K562 (cell line): ENCODE measurements around the gene PHF20. TPM values are rescaled to one million over a fixed set of nuclear protein-coding genes. Genes with fewer than 3 reads are reported as not detected.
A peak's percentile ranks its signal among the peaks of the same experiment; 100 is the strongest.

ENCODE experiments used
- ATAC-seq: fragments of 200-7000 bp; cut with Tn5 transposase; 3 replicates; pipeline ENCODE4 v1.9.1; 2020; ENCODE audit warnings: moderate library complexity
- BruUV-seq: library from RNA; stranded (reverse); fragments of 400-500 nt; replicated peaks from 2 replicates; lab custom pipeline; 2021; lab: Mats Ljungman, UMichigan
- CTCF ChIA-PET: fragments of 300-600 bp; formaldehyde crosslinking; extraction: SDS; loops from one replicate; lab custom pipeline; 2021; ENCODE audit warnings: low intra/inter-chr PET ratio; lab: Yijun Ruan, JAX
- POLR2A ChIA-PET: fragments of 300-600, 350-650 bp; sonication (Branson Sonifier 250); formaldehyde crosslinking; extraction: SDS; loops from one replicate; lab custom pipeline; 2021; ENCODE audit warnings: antibody characterized with exemption, inconsistent platforms; lab: Yijun Ruan, JAX
- DNase-seq, 4 experiments: peaks; one replicate each; pipeline versions ENCODE4 v3.0.0 to v3.0.0-alpha.2; 2011 to 2018; ENCODE audit warnings: low spot score in 3 of 4, mixed read lengths in 3 of 4; ENCODE audit errors: extremely low read depth in 1 of 4
- FAIRE-seq: peaks from 2 replicates; lab custom pipeline; 2011; peaks lifted over from hg19 to GRCh38; lab: Jason Lieb, UNC
- H2AFZ ChIP-seq: 2 replicates; pipeline ENCODE4 v1.6.0; 2011; ENCODE audit warnings: low read depth, low read length, control low read depth, inconsistent platforms
- H3K27ac ChIP-seq: fragments of 200-600 bp; 3 replicates; pipeline ENCODE4 v1.8.0; 2011; ENCODE audit warnings: low read depth, mild to moderate bottlenecking, control low read depth, inconsistent platforms, low read length, moderate library complexity, mixed read lengths; ENCODE audit errors: extremely low read depth
- H3K27me3 ChIP-seq, 2 experiments: fragments of 300-600 bp in 1 of 2; 2 replicates in 1 of 2; 3 replicates in 1 of 2; pipeline versions ENCODE4 v1.6.0 to v1.8.0; 2011; ENCODE audit warnings: inconsistent platforms in 2 of 2, low read length in 2 of 2, mild to moderate bottlenecking in 1 of 2, mixed read lengths in 1 of 2, moderate library complexity in 1 of 2; ENCODE audit not compliant: control insufficient read depth in 2 of 2, insufficient read depth in 2 of 2
- H3K36me3 ChIP-seq: fragments of 300-600 bp; 3 replicates; pipeline ENCODE4 v1.8.0; 2011; ENCODE audit warnings: mild to moderate bottlenecking, low read length, inconsistent platforms; ENCODE audit not compliant: control insufficient read depth, insufficient read depth
- H3K4me1 ChIP-seq, 2 experiments: fragments of 200-600 bp in 1 of 2; replicated peaks in 1 of 2; 2 replicates in 1 of 2; 3 replicates in 1 of 2; pipeline versions ENCODE4 v1.5.1 to v1.8.0; 2011; ENCODE audit warnings: inconsistent platforms in 2 of 2, low read length in 2 of 2, mild to moderate bottlenecking in 1 of 2, mixed read lengths in 1 of 2, moderate library complexity in 1 of 2; ENCODE audit not compliant: control insufficient read depth in 2 of 2, insufficient read depth in 2 of 2
- H3K4me2 ChIP-seq: 2 replicates; pipeline ENCODE4 v1.6.1; 2011; ENCODE audit warnings: low read length, control low read depth, inconsistent platforms, mixed read lengths; ENCODE audit not compliant: insufficient read depth
- H3K4me3 ChIP-seq: fragments of 200-600 bp; sonication (generic), shearing (Covaris generic); 2 replicates; pipeline ENCODE4 v1.5.1; 2016; ENCODE audit warnings: control low read depth, inconsistent platforms
- H3K79me2 ChIP-seq: fragments of 200-600 bp; 3 replicates; pipeline ENCODE4 v1.8.0; 2011; ENCODE audit warnings: low read length, inconsistent platforms; ENCODE audit not compliant: control insufficient read depth, insufficient read depth
- H3K9ac ChIP-seq, 2 experiments: 2 replicates each; pipeline versions ENCODE4 v1.6.0 to v1.6.1; 2011; ENCODE audit warnings: low read depth in 2 of 2, low read length in 2 of 2, control low read depth in 1 of 2, inconsistent platforms in 1 of 2, mild to moderate bottlenecking in 1 of 2, mixed read lengths in 1 of 2; ENCODE audit not compliant: insufficient read depth in 1 of 2
- H3K9me1 ChIP-seq: one replicate; pipeline ENCODE4 v1.6.0; 2011; ENCODE audit warnings: inconsistent platforms, mild to moderate bottlenecking, low read length, moderate library complexity; ENCODE audit not compliant: control insufficient read depth, insufficient read depth
- H3K9me3 ChIP-seq: replicated peaks from 2 replicates; pipeline ENCODE4 v1.5.1; 2011; ENCODE audit warnings: low read depth, low read length, inconsistent platforms; ENCODE audit not compliant: control insufficient read depth, insufficient read depth
- H4K20me1 ChIP-seq: replicated peaks from 2 replicates; pipeline ENCODE4 v1.6.1; 2011; ENCODE audit warnings: low read length, inconsistent platforms, mixed read lengths; ENCODE audit not compliant: control insufficient read depth, insufficient read depth
- DPF2 ChIP-seq: fragments of 450-650 bp; IDR thresholded peaks from 2 replicates; pipeline ENCODE4 v1.6.1; 2016
- FOXK2 ChIP-seq, 2 experiments: fragments of 450-650 bp; IDR thresholded peaks in 1 of 2; conservative IDR thresholded peaks in 1 of 2; 2 replicates each; pipeline ENCODE4 v1.6.1; 2016; ENCODE audit warnings: low read depth in 2 of 2, mild to moderate bottlenecking in 1 of 2
- GABPB1 ChIP-seq: sonication (generic); formaldehyde crosslinking; IDR thresholded peaks from 2 replicates; pipeline ENCODE4 v1.8.0; 2022; ENCODE audit warnings: mild to moderate bottlenecking, missing genetic modification reagents
- MAFF ChIP-seq: IDR thresholded peaks from 2 replicates; pipeline ENCODE4 v1.6.1; 2012; ENCODE audit warnings: low read length, improper control_type of control experiment
- ZBTB7A ChIP-seq: IDR thresholded peaks from 2 replicates; pipeline ENCODE4 v1.6.1; 2011; ENCODE audit warnings: low read depth, mild to moderate bottlenecking, low read length, moderate library complexity, borderline replicate concordance; ENCODE audit not compliant: control insufficient read depth
- ZNF124 ChIP-seq: sonication (generic); formaldehyde crosslinking; IDR thresholded peaks from 2 replicates; pipeline ENCODE4 v1.8.1; 2022; ENCODE audit warnings: missing genetic modification reagents
- ZNF592 ChIP-seq: fragments of 450-650 bp; IDR thresholded peaks from 2 replicates; pipeline ENCODE4 v1.6.1; 2017; ENCODE audit warnings: antibody characterized with exemption, mild to moderate bottlenecking
- WGBS: fragments of 100-300 bp; shearing (Covaris generic); methylation state at CpG from one replicate; pipeline ENCODE4 v1.1.6; 2016; ENCODE audit warnings: low coverage, mixed read lengths; ENCODE audit not compliant: insufficient coverage; ENCODE audit errors: missing lambda C conversion rate; 5-methylcytosine and 5-hydroxymethylcytosine counted together
- in situ Hi-C: fragments of 300-500 bp; cut with MboI; formaldehyde crosslinking; loops from 4 replicates; pipeline ENCODE4 v1.15.0; 2018; ENCODE audit warnings: inconsistent platforms, mixed read lengths
- intact Hi-C: fragments of 100-400 bp; cut with micrococcal nuclease; formaldehyde crosslinking; loops from 2 replicates; pipeline ENCODE4 v1.14.2; 2022
- polyA plus RNA-seq, 8 experiments: library from polyadenylated mRNA; depleted of rRNA in 4 of 8; stranded (reverse) in 5 of 8; unstranded in 3 of 8; fragments of >200 nt; fragmentation: Nextera tagmentation in 2 of 8; fragmentation: Illumina TruSeq in 1 of 8; extraction: Ambion mirVana in 2 of 8; extraction: Trizol in 1 of 8; gene quantifications; 2 replicates each; pipeline versions ENCODE4 v1.2.1 to v1.2.3, GENCODE V29; 2011 to 2014; ENCODE audit warnings: inconsistent platforms in 1 of 8, missing spikeins in 1 of 8
- total RNA-seq, 7 experiments: library from RNA; depleted of rRNA in 6 of 7; stranded (reverse); fragments of >200 nt in 6 of 7; fragmentation: Illumina TruSeq in 2 of 7; extraction: Trizol in 2 of 7; gene quantifications; 2 replicates each; pipeline versions ENCODE4 v1.2.1 to v1.2.3, GENCODE V29; 2011 to 2021; ENCODE audit warnings: low replicate concordance in 1 of 7

PHF20 gene
- total and polyA plus RNA-seq, 9 of the 15 experiments (the other 6 are each of a cell fraction or from before 2014, with no cell fraction given) = 49.9 to 196 (median 70.7) TPM

GRCh38 chr20:35979544-35979943 lies 207.7 kb downstream of the PHF20 start (continued):
- TF ChIP-seq ZNF592 = 0 out of 2 replicates have a peak, but pooled peaks have one; percentile 46
- TF ChIP-seq MAFF = peak; percentile 37; the same call in 1 of the 2 replicates
- no peak for TF ChIP-seq ZNF124 (CRISPR knock-in tag)
- TF ChIP-seq GABPB1 (CRISPR knock-in tag) = no peak
- TF ChIP-seq DPF2 = 0 out of 2 replicates have a peak, but pooled peaks have one; percentile 18
- TF ChIP-seq, all 486 proteins: peak for 11

- Histone ChIP-seq H2AFZ (no peak overlapping the region), H3K79me2 (no peaks in the 10 kb centered on the region), H3K9me3 (no peaks in the 10 kb centered on the region), H4K20me1 (no peaks in the 10 kb centered on the region), H3K9me1 (peaks cover 3% of the 10 kb centered on the region), H3K27ac (no peak overlapping the region), H3K4me2 (no peak overlapping the region; the same call in 1 of the 2 replicates), H3K36me3 (no peaks in the 10 kb centered on the region), H3K27me3 (peaks cover 0 to 5% of the 10 kb centered on the region in 2 experiments; a peak in 1 of 5 replicates), H3K4me1 (peaks cover 0 to 7% of the 10 kb centered on the region in 2 experiments; a peak in 2 of 5 replicates), H3K9ac (no peak overlapping the region), H3K4me3 (no peak overlapping the region)
- ATAC-seq (peak; percentile 18; the same call in 1 of the 3 replicates), DNase-seq (no peak), FAIRE-seq (no peak)
- ChIA-PET CTCF (interaction anchor here (0.6 kb wide), 1 partner anchor 118 kb away, joined by 3 read pairs; no protein-coding TSS in a partner anchor), POLR2A (interaction anchor here (0.6 to 1.4 kb wide), 5 partner anchors 10 to 508 kb away, joined by 3 to 8 read pairs (median 3); partner anchors contain the start of gene SCAND1)
- in situ Hi-C loops = loop anchor here (25.0 kb wide), 1 partner anchor 455 kb away; no protein-coding TSS in a partner anchor
- WGBS = 11% methylated on average over 3 of the region's 3 CpGs
- intact Hi-C loops = no loop called here
- no TSS peak for BruUV-seq
- no peak for TF ChIP-seq ZBTB7A
- TF ChIP-seq FOXK2 (conservative IDR thresholded peaks at IDR 0.05 in 1 of 2, IDR thresholded peaks at IDR 0.05 in 1 of 2; ENCODE audit: low read depth in 2 of 2) = no peak
Observed at GRCh38 chr20:35981969-35982368, 210.2 kb downstream of the PHF20 start.
